HFFc6 (cell line): ENCODE measurements around the gene WDR11. TPM values are rescaled to one million over a fixed set of nuclear protein-coding genes. Genes with fewer than 3 reads are reported as not detected.
A peak's percentile ranks its signal among the peaks of the same experiment; 100 is the strongest.

Source experiments
- DNase-seq: peaks from one replicate; pipeline ENCODE4 v3.0.0-alpha.2; 2018
- H3K27ac Mint-ChIP-seq: 2 replicates; pipeline ENCODE4 v1.8.0; 2020; ENCODE audit warnings: mild to moderate bottlenecking, mixed read lengths
- H3K27me3 Mint-ChIP-seq: 2 replicates; pipeline ENCODE4 v1.8.0; 2021; ENCODE audit warnings: mild to moderate bottlenecking, moderate library complexity, mixed read lengths; ENCODE audit not compliant: insufficient read depth
- H3K36me3 Mint-ChIP-seq: 2 replicates; pipeline ENCODE4 v1.8.0; 2021; ENCODE audit warnings: low read depth, mixed read lengths
- H3K4me1 Mint-ChIP-seq: 2 replicates; pipeline ENCODE4 v1.8.0; 2020; ENCODE audit warnings: low read depth, mixed read lengths
- H3K4me3 Mint-ChIP-seq: 2 replicates; pipeline ENCODE4 v1.8.0; 2020; ENCODE audit warnings: mild to moderate bottlenecking, moderate library complexity, mixed read lengths
- H3K9me3 Mint-ChIP-seq: 2 replicates; pipeline ENCODE4 v1.8.0; 2020; ENCODE audit warnings: mild to moderate bottlenecking, mixed read lengths
- total RNA-seq, 6 experiments: library from RNA; stranded (reverse); fragmentation: NEBNext Ultra II Directional; extraction: Animal tissue kit (Norgen Biotek cat#: 25700); gene quantifications; 2 replicates in 1 of 6; 3 replicates in 5 of 6; pipeline ENCODE4 v1.2.3, GENCODE V29; 2021
- TF ChIP-seq, protein P1 (sequence below): fragments of 200-600 bp; sonication (generic); IDR thresholded peaks from 2 replicates; pipeline ENCODE4 v1.5.0; 2021; ENCODE audit warnings: antibody characterized with exemption, mild to moderate bottlenecking

WDR11 gene
- total RNA-seq, 6 experiments from 2014 or later = 34.5 to 47.2 (median 38.0) TPM

DNA sequence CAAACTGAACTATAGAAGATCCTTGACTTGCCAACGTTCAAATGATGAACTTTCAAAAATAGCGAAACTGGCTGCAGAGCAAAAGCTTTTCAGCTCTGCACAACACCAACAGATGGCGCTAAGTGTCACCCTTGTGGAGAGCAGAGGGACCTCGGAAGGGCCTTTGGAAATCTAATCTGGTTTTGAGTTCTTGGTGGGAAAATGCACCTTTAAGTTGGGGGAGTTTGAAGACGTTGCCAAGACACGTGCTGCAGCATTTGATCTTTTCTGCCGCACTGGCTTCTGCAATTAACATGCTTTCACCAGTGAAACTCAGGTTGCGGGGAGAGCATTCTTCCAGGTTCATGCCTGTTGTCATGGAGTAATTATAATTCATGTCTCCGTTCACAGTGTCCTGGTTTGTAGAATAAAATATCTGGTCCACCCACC, 26.3 kb upstream of the WDR11 start:
- Mint-ChIP-seq H3K4me1 (no peaks in the 10 kb centered on the region), H3K27me3 (peaks cover 6% of the 10 kb centered on the region), H3K4me3 (no peak overlapping the region), H3K36me3 (no peaks in the 10 kb centered on the region), H3K27ac (no peak overlapping the region), H3K9me3 (peaks cover 4% of the 10 kb centered on the region; the same call in 1 of the 2 replicates)
- TF ChIP-seq, protein P1, sequence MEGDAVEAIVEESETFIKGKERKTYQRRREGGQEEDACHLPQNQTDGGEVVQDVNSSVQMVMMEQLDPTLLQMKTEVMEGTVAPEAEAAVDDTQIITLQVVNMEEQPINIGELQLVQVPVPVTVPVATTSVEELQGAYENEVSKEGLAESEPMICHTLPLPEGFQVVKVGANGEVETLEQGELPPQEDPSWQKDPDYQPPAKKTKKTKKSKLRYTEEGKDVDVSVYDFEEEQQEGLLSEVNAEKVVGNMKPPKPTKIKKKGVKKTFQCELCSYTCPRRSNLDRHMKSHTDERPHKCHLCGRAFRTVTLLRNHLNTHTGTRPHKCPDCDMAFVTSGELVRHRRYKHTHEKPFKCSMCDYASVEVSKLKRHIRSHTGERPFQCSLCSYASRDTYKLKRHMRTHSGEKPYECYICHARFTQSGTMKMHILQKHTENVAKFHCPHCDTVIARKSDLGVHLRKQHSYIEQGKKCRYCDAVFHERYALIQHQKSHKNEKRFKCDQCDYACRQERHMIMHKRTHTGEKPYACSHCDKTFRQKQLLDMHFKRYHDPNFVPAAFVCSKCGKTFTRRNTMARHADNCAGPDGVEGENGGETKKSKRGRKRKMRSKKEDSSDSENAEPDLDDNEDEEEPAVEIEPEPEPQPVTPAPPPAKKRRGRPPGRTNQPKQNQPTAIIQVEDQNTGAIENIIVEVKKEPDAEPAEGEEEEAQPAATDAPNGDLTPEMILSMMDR = peak; percentile 71
- DNase-seq = peak; percentile 13

DNA sequence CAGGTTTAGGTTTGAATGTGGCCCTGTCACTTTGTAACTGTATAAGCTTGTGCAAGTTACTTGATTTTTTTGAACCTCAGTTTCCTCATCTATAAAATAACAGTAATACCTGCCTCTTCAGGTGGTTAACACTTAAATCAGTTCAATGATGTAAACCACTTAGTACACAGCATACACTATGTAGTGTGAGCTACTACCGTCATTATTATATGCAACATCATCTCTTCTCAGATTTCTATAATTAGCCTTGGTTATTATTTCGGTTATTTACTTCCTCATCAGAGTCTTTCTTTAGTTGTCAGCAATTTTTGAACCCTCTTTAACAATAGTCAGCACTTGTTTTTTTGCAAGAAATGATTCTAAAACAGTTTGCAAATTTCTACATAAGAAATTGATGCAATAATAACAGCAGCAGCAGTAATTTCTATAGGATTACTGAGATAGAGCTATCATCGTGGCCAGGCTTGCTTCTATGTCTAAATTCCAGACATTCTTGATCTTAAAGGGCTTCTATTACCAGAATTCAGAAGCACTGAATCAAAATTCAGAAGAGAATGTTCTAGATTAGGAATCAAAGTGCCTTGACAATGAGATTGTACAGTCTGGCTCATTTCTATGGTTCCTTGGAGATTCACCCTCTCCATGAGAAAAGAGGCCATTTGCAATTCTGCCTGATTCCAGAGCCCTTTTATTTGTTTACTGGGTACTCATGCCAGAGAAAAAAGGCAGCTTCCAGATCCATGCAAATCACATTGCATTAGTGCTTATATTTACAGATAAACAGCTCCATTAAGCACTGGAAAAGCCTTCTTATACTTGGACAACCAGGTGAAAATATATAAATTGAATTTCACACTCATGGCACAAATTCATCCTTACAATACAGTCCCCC, 25.0 kb upstream of the WDR11 start:
- Mint-ChIP-seq H3K36me3 (no peaks in the 10 kb centered on the region), H3K27ac (no peak overlapping the region), H3K4me3 (no peak overlapping the region), H3K4me1 (no peaks in the 10 kb centered on the region), H3K9me3 (peaks cover 2% of the 10 kb centered on the region; the same call in 1 of the 2 replicates), H3K27me3 (peaks cover 7% of the 10 kb centered on the region)
- TF ChIP-seq, protein P1 = no peak
- no peak for DNase-seq

DNA sequence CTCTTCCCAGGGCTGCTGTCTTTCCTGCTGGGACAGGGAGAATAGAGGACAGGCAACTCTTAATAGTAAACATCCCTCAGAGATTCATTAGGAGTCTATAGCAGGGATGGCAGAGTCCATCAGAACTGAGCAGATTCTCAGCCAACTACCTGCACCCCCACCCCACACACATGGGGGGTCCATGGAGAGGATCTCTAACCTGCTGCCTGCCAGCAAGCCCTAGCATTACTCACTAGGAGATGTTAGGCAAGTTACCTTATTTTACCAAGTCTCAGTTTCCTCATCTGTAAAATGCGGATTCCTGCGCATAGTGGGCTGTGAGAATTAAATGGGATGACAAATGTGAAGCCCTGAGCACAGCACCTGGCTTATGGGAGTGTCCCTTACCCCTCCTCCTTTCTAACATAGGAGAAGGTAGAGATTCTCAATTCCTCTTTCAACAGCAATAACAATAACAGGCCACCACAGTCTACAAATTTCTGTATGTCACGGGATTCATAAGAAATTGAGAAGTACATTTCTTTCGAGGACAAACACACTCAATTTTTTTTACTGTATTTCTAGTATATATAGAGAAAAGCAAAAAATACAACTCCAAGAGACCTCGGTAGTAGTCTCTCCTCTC, 23.8 kb upstream of the WDR11 start:
- no peak overlapping the region for H3K27ac Mint-ChIP-seq
- peaks cover 5% of the 10 kb centered on the region for H3K27me3 Mint-ChIP-seq
- no peaks in the 10 kb centered on the region for H3K9me3 Mint-ChIP-seq
- TF ChIP-seq, protein P1 = no peak
- H3K4me1 Mint-ChIP-seq = no peaks in the 10 kb centered on the region
- H3K4me3 Mint-ChIP-seq = no peak overlapping the region
- no peaks in the 10 kb centered on the region for H3K36me3 Mint-ChIP-seq
- no peak for DNase-seq

DNA sequence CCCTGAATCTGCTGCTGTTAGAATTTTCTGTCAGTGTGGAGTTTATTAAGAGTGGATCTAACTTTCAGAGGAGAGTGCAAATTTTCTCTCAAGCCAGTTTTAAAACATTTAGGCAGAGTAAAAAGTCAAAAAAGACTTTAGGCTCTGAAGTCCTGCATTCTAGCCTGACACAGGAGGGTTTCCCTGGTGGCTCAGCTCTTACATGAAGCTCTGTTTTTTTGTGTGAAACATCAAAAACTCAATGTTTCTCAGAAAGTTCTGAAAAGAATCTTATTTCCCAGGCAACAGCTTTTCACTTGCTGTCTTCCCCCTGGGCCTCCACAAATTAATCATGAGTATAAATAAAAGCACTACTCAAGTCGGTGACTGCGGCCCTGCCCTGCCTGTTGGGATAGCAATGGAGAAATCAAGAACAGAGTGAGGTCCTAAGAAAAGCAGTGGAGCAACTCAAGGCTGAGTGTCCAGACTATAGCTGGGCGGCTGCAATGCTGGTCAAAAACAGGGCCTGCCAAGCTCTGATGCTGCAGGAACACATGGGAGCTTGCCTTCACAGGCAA, 22.3 kb upstream of the WDR11 start:
- H3K4me1 Mint-ChIP-seq = no peaks in the 10 kb centered on the region
- TF ChIP-seq, protein P1 = no peak
- H3K36me3 Mint-ChIP-seq = no peaks in the 10 kb centered on the region
- H3K9me3 Mint-ChIP-seq = no peaks in the 10 kb centered on the region
- peaks cover 2% of the 10 kb centered on the region for H3K27me3 Mint-ChIP-seq
- DNase-seq = no peak
- H3K27ac Mint-ChIP-seq = no peak overlapping the region
- H3K4me3 Mint-ChIP-seq = no peak overlapping the region

DNA sequence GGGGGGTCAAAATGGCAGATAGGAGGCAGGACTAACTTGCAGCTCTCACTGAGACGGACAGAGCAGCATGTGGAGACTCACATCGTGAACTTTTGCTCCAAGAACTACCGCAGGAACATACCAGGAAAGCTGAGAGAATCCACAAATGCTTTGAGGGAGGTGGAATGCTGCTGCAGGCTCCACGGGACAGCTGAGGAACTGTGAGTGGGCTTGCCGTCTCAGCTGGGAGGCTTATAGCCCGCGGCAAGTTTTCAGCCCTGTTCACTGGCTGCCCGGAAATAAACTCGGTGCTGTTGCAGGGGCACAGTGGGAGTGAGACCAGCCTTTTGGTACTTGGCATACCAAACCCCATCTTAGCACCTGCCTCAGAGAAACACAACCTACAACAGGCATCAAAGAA, 19.1 kb upstream of the WDR11 start:
- H3K9me3 Mint-ChIP-seq = no peaks in the 10 kb centered on the region
- H3K4me3 Mint-ChIP-seq = no peak overlapping the region
- no peak overlapping the region for H3K27ac Mint-ChIP-seq
- TF ChIP-seq, protein P1 = no peak
- no peak for DNase-seq
- no peaks in the 10 kb centered on the region for H3K4me1 Mint-ChIP-seq
- no peaks in the 10 kb centered on the region for H3K36me3 Mint-ChIP-seq
- H3K27me3 Mint-ChIP-seq = peaks cover 5% of the 10 kb centered on the region
